ENCODE results near the gene CRHR2. TPM values are rescaled to one million over a fixed set of nuclear protein-coding genes. Genes with fewer than 3 reads are reported as not detected.

The CRHR2 gene
- total RNA-seq, 6 experiments from 2014 or later = not detected

GRCh38 chr7:30652698-30653641 is 29.3 kb downstream of the CRHR2 start:
- no peaks in the 10 kb centered on the region for H3K36me3 ChIP-seq
- no peaks in the 10 kb centered on the region for H3K9me3 ChIP-seq
- WGBS (ENCODE audit: insufficient coverage, low coverage, low lambda C conversion rate, missing lambda C conversion rate) = 63% methylated on average over 3 of the region's 19 CpGs
- no peaks in the 10 kb centered on the region for H3K27me3 ChIP-seq
- TF ChIP-seq POLR2A (IDR thresholded peaks at IDR 0.05) = no peak
- no peak for ATAC-seq
- no peak overlapping the region for H3K4me3 ChIP-seq
- intact Hi-C loops (cut with DNase I) = no loop called here
- no peak overlapping the region for H3K27ac ChIP-seq
- DNase-seq = peak in 1 of 3 donors; percentile 36
- no peaks in the 10 kb centered on the region for H3K4me1 ChIP-seq

- Histone ChIP-seq H3K4me3 (no peak overlapping the region), H3K27me3 (no peaks in the 10 kb centered on the region), H3K9me3 (no peaks in the 10 kb centered on the region), H3K27ac (no peak overlapping the region), H3K4me1 (no peaks in the 10 kb centered on the region), H3K36me3 (no peaks in the 10 kb centered on the region)
- intact Hi-C loops (cut with DNase I) = no loop called here
- TF ChIP-seq POLR2A (IDR thresholded peaks at IDR 0.05) (no peak), CTCF (IDR thresholded peaks at IDR 0.05) (no peak)
- ATAC-seq (no peak), DNase-seq (no peak)
- 90% methylated on average over 3 of the region's 7 CpGs for WGBS (ENCODE audit: insufficient coverage, low coverage, low lambda C conversion rate, missing lambda C conversion rate)
Measured at GRCh38 chr7:30652132-30652531, 30.1 kb downstream of the CRHR2 start.

- Histone ChIP-seq H3K36me3 (no peaks in the 10 kb centered on the region), H3K4me3 (no peak overlapping the region), H3K27ac (no peak overlapping the region), H3K9me3 (no peaks in the 10 kb centered on the region), H3K4me1 (no peaks in the 10 kb centered on the region), H3K27me3 (no peaks in the 10 kb centered on the region)
- no peak for ATAC-seq
- no CpG with 5 or more reads among the region's 7 CpGs for WGBS (ENCODE audit: insufficient coverage, low coverage, low lambda C conversion rate, missing lambda C conversion rate)
- TF ChIP-seq POLR2A (IDR thresholded peaks at IDR 0.05) = no peak
- no peak for TF ChIP-seq CTCF (IDR thresholded peaks at IDR 0.05)
- DNase-seq = peak in 1 of 3 donors; percentile 23
- intact Hi-C loops (cut with DNase I) = no loop called here
Measured at GRCh38 chr7:30650421-30650808, 31.8 kb downstream of the CRHR2 start.

GRCh38 chr7:30649717-30650420 is 32.4 kb downstream of the CRHR2 start:
- no peaks in the 10 kb centered on the region for H3K9me3 ChIP-seq
- H3K27ac ChIP-seq = no peak overlapping the region
- DNase-seq (no peak), ATAC-seq (no peak)
- no peaks in the 10 kb centered on the region for H3K27me3 ChIP-seq
- WGBS (ENCODE audit: insufficient coverage, low coverage, low lambda C conversion rate, missing lambda C conversion rate) = 96% methylated on average over 7 of the region's 13 CpGs
- no peak overlapping the region for H3K4me3 ChIP-seq
- intact Hi-C loops (cut with DNase I) = no loop called here
- H3K4me1 ChIP-seq = no peaks in the 10 kb centered on the region
- no peaks in the 10 kb centered on the region for H3K36me3 ChIP-seq
- TF ChIP-seq CTCF (IDR thresholded peaks at IDR 0.05) (no peak), POLR2A (IDR thresholded peaks at IDR 0.05) (no peak)

Data from right lobe of liver (tissue), 6 donors.